GM11168 (cell line): ENCODE results near the gene EPSTI1.
"Not testable (repeated sequence)": the region's sequence is repeated elsewhere in the genome, so short reads cannot be mapped to it uniquely, and the experiment has no call there.

Experiments used
- in situ Hi-C: fragments of 300-500 bp; cut with MboI; formaldehyde crosslinking; loops from one replicate; pipeline ENCODE4 v1.12.0; 2022; ENCODE audit warnings: low sequenced_read_pairs; ENCODE audit not compliant: unreplicated experiment

The EPSTI1 gene, protein sequence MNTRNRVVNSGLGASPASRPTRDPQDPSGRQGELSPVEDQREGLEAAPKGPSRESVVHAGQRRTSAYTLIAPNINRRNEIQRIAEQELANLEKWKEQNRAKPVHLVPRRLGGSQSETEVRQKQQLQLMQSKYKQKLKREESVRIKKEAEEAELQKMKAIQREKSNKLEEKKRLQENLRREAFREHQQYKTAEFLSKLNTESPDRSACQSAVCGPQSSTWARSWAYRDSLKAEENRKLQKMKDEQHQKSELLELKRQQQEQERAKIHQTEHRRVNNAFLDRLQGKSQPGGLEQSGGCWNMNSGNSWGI

DNA sequence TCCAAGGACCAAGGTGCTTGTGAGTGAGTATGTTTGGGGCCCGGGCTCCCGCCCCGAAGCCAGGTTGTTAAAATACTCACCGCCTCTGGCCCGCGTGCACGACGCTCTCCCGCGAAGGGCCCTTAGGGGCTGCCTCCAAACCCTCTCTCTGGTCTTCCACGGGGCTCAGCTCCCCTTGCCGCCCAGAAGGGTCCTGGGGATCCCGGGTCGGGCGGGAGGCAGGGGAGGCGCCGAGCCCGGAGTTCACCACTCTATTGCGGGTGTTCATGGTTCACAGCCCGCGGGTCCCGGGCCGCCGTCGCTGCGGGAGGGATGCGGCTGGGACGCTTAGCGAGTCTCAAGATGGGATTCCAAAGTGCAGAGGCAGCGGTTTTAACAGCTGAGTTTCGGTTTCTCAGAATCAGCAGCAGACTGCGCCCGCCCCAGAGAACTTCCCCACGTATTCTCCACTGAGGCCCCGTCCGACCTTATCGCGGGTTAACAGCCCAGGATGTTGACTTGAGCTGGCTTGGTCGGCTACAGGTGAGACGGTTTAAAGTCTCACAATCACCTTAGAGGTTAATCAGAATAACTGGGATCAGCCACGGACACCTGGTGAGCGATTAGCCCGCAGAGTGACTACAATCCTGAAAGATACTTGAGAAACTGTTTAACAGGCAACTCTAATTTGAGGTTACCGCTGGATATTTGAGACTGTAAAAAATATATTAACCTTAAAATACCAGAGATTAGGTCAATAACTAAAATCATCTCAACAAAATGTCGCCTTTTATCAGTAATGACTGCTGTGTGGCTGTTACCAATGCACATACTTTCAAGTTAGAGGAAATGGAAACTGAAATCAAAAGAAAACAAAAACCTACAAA, at the start of gene EPSTI1:
Gene EPSTI1, minus strand, starts transcription at position 344 of the 866 bp plus-strand sequence. Its CDS starts 76 bp downstream, at position 268.
- in situ Hi-C loops: no loop called here

DNA sequence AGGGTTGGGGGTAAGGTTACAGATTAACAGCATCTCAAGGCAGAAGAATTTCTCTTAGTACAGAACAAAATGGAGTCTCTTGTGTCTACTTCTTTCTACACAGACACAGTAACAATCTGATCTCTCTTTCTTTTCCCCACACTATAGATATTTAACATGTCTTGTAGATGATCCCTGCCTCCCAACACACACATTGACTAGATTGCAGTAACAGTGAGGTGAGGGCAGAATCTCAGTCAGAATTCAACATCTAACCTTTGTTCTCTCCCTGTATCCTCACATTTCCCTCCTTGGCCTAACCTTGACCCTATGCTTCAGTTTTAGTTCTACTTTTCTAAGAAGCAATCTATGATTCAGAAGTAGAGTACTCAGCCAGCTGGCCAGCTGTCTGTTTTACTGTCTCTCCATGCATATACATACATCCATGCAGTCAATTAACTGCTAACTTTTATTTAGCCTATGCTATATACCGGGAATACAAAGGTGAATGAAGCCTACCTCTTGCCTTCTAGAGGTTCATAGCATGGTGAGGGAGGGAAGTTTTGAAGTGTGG, 49.4 kb upstream of the EPSTI1 start:
- in situ Hi-C loops: no loop called here

DNA sequence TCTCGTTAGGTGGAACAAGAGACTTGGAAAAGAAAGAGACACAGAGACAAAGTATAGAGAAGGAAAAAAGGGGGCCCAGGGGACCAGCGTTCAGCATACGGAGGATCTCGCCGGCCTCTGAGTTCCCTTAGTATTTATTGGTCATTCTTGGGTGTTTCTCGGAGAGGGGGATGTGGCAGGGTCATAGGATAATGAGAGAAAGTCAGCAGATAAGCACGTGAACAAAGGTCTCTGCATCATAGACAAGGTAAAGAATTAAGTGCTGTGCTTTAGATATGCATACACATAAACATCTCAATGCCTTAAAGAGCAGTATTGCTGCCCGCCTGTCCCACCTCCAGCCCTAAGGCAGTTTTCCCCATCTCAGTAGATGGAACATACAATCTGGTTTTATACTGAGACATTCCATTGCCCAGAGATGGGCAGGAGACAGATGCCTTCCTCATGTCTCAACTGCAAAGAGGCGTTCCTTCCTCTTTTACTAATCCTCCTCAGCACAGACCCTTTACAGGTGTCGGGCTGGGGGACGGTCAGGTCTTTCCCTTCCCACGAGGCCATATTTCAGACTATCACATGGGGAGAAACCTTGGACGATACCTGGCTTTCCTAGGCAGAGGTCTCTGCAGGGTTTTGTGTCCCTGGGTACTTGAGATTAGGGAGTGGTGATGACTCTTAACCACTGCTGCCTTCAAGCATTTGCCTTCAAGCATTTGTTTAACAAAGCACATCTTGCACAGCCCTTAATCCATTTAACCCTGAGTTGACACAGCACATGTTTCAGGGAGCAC, 48.7 kb upstream of the EPSTI1 start:
- in situ Hi-C loops: not testable (repeated sequence)

DNA sequence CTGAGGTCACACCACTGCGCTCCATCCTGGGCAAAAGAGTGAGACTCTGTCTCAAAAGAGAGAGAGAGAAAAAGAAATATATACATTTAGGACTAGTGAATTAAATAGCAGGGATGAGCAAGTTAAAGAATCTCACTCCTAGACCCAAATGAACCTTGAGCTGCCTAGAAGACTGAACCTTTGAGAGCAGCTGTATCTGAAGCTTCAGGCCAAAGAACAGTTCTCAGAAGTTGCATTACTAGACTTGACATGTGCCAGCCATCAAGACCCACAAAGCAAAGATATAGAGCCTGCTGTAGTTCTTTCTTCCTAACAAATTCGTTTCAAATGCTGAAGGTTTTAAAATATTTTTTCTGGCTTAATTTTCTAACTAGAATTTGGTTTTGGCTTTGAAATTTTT, 47.9 kb upstream of the EPSTI1 start:
- in situ Hi-C loops: no loop called here

- in situ Hi-C loops: no loop called here
These were observed 44.6 kb upstream of the EPSTI1 start for GRCh38 chr13:43036351-43037250.

DNA sequence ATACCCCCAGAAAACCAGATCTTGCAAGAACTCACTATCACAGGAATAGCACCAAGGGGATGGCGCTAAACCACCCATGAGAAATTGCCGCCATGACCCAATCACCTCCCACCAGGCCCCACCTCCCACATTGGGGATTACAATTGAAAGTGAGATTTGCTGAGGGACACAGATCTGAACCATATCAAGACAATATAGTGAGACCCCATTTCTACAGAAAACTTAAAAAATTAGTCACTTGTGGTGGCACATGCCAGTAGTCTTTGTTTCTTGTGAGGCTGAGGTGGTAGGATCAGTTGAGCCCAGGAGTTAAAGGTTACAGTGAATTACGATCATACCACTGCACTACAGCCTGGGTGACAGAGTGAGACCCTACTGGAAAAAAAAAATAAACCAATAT, 41.0 kb upstream of the EPSTI1 start:
- in situ Hi-C loops: no loop called here

- in situ Hi-C loops: no loop called here
These were observed 39.8 kb upstream of the EPSTI1 start for GRCh38 chr13:43031881-43032280.

DNA sequence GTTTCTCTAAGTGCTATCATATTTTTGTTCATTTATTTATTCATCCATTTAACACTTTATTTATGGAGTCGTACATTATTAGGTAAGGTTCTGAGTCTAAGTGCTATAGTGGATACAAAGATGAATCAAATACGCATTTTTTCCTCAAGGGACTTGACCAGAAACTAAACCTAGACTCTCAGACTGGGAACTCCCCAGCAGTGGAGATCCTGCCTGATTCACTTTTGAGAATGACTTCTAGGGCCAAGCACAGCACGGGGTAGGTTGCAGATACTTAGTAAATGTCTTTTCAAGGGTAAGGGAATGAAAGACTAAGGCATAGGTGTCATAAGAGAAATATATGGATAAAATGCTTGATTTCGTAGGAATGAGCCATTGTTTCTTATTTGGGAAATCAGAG, 38.5 kb upstream of the EPSTI1 start:
- in situ Hi-C loops: no loop called here

DNA sequence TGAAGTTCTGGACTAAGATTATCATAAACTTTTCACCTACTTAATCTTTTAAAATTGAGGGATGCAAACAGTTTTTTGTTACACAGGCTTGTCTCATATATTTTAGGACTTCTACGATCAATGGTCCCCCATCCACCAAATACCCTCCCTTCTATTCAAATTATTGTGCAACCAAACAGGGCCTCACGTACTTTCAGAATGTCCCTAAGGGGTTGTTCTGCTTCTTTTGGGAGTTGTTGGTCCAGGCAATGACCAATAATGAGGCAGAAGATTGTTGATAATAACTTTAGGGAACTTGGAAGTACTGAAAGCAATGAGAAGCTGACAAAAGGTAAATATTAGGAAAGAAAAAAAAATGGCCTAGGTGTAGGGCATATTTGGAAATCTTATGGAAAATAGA, 34.2 kb upstream of the EPSTI1 start:
- in situ Hi-C loops: no loop called here

DNA sequence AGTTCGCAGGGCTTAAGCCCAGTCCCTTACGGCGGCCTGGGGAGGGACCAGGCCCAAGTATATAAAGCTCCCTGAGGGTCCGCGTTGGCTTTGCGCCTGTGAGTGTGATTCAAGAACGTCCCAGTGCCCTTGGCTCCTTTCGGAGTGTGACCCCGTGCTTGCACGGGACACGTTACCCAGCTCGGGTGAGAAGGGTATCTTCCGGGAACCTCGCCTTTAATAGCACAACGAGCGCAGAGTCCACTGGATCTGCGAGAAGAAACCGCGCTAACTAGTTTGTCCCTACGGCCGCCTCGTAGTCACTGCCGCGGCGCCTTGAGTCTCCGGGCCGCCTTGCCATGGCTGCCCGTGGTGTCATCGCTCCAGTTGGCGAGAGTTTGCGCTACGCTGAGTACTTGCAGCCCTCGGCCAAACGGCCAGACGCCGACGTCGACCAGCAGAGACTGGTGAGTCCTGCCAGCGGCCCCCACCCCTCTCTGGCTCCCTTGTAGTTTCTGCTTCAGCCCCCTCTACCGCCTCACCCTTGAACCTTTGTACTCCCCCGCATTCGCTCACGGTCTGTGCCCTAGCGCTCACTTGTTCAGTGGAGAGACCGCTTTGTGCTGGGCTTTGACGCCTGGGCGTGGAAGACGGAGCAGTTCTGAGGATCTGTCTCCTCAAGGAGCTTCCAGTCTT, 31.4 kb upstream of the EPSTI1 start, which contains the start of gene DNAJC15:
Gene DNAJC15, plus strand, starts transcription at position 298 of the 675 bp plus-strand sequence. Its CDS starts 41 bp downstream, at position 339.
- in situ Hi-C loops: no loop called here

- in situ Hi-C loops: no loop called here
These were observed 30.9 kb upstream of the EPSTI1 start for GRCh38 chr13:43022934-43023288.

DNA sequence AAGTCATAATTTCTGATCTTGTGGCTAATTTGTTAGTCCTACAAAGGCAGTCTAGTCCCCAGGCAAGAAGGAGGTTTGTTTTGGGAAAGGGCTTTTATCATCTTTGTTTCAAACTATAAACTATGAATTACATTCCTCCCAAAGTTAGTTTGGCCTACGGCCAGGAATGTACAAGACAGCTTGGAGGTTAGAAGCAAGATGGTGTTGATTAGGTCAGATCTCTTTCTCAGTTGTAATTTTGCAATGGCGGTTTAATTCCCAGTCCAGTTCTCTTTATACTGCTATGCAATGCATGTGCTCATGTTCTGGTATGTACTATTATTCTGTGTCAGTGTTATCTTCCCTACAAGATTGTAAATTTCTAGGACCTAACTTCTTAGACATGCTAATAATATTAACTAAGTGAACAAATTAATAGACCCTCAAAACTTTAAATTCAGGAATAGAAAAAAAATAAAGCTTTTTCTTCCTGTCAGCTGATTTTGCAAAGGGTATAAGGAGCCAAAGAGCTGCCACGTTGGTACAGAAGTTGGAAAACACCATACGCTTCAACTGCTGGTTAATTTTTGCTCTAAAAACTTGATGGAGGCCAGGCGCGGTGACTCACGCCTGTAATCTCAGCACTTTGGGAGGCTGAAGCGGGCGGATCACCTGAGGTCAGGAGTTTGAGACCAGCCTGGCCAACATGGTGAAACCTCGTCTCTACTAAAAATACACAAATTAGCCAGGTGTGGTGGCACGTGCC, 30.1 kb upstream of the EPSTI1 start:
- in situ Hi-C loops: no loop called here

DNA sequence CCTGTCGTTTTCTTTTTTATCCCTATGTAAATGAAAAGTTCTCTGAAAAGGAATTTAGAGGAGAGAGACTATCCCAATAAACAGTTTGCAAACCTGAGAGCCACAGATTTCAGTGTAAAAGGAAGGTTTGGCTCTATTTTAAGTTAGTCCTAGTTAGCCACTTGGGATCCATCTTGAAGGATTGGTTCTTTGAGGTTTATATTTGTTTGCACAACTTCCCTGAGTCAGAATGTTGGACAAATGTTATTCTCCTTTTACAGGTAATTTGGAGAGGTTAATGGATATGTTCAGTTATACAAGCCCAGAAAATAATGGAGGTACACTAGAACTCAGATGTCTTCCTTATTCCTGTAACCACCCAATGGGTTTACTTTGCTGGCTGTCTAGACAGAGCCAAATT, 28.8 kb upstream of the EPSTI1 start:
- in situ Hi-C loops: no loop called here

DNA sequence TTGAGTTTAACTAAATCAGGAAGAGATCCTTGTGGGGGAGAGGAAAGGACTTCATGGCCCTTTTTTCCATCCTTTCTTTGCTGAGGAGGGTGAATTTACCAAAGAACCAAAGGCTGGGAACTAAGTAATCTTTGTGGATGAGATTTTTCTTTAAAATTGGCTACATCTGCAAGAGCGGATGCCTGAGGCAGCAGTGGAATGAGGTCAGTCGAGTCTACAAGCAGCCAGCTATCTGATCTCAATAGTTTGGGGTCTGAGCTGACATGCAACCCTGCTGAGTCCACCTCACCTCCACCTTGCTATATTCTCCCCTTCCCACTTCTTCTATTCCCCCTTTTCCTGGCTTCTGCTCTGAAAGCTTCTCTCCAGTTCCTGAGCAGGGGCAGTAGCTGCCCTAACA, 27.8 kb upstream of the EPSTI1 start:
- in situ Hi-C loops: no loop called here

- in situ Hi-C loops: no loop called here
These were observed 24.2 kb upstream of the EPSTI1 start for GRCh38 chr13:43016226-43016625.

DNA sequence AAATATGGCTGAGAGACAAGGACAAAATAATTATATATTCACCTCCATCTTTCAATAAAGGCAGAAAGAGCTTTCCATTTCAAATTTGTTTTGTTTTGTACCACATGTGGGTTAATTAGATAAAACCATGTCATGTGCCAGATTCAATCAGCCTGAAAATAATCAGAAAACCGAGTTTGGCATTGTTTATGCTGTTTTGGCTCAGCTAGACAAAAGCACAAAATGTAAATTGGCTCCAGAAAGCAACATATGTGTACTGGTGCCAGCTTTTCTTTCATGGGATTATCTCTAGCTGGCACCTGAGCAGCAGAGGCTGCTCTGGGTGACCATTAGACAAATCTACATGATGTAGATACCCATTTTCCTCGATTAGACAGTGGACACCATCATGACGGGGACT, 22.1 kb upstream of the EPSTI1 start:
- in situ Hi-C loops: no loop called here

DNA sequence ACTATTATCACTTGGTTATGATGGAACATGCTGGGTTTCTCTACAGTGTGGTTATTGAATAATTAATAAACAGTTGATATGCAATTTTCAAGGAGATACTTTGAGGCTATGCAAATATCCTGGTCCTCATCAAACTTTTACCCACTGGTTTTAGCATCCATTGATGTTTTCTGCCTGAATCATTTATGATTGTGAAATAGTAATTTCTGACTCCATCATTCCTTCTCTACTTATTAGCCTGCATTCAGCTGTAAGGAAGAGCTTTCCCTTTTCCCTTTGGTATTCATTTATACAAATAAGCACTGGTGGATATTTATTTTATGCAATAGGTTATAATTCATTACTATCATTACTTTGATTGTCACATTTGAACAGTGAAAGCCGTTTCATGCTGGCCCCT, 17.5 kb upstream of the EPSTI1 start:
- in situ Hi-C loops: no loop called here

- in situ Hi-C loops: no loop called here
These were observed 16.6 kb upstream of the EPSTI1 start for GRCh38 chr13:43008596-43008995.
